ENCODE data around the gene KCNK15. TPM values are rescaled to one million over a fixed set of nuclear protein-coding genes. Genes with fewer than 3 reads are reported as not detected.

Gene KCNK15
- total and polyA plus RNA-seq, 4 donors = 0.08 to 0.11 (median 0.08) TPM; not detected in 1

GRCh38 chr20:44752099-44752931 lies 6.7 kb downstream of the KCNK15 start (continued):
- TF ChIP-seq ATF3 (IDR thresholded peaks at IDR 0.05) (no peak), FOXA1 (IDR thresholded peaks at IDR 0.05) (no peak), HNF4G (IDR thresholded peaks at IDR 0.05) (no peak), NR2F2 (IDR thresholded peaks at IDR 0.05) (no peak), ZBTB33 (IDR thresholded peaks at IDR 0.05) (no peak), MAX (IDR thresholded peaks at IDR 0.05) (no peak), JUND (IDR thresholded peaks at IDR 0.05) (no peak)

GRCh38 chr20:44754554-44754953 lies 8.9 kb downstream of the KCNK15 start:
- H3K27me3 ChIP-seq (ENCODE audit: control insufficient read depth in 4 of 4, insufficient read depth in 4 of 4, low read length in 3 of 4) = peaks cover 0 to 3% (median 0%) of the 10 kb centered on the region in 4 donors
- no peaks in the 10 kb centered on the region for H3K9me3 ChIP-seq (ENCODE audit: control insufficient read depth in 4 of 4, low read length in 3 of 4)
- H3K27ac ChIP-seq (ENCODE audit: low read depth in 1 of 2, low read length in 2 of 2) = no peak overlapping the region

More at GRCh38 chr20:44754554-44754953, 8.9 kb downstream of the KCNK15 start:
- H3K4me3 ChIP-seq (ENCODE audit: low read depth in 1 of 3, low read length in 3 of 3) = no peak overlapping the region
- no peak for DNase-seq (ENCODE audit: low spot score)
- WGBS = 80% methylated on average over 7 of the region's 7 CpGs
- no peak overlapping the region for H3K9ac ChIP-seq (ENCODE audit: low read depth in 1 of 2, low read length in 2 of 2)
- no peaks in the 10 kb centered on the region for H3K36me3 ChIP-seq (ENCODE audit: control insufficient read depth in 4 of 4, insufficient read depth in 3 of 4, low read depth in 1 of 4, low read length in 3 of 4)
- TF ChIP-seq GABPA (IDR thresholded peaks at IDR 0.05 in 1 of 2, conservative IDR thresholded peaks at IDR 0.05 in 1 of 2) (no peak), EGR1 (IDR thresholded peaks at IDR 0.05; ENCODE audit: low read depth in 2 of 2) (no peak), RXRA (IDR thresholded peaks at IDR 0.05) (no peak), FOXA1 (IDR thresholded peaks at IDR 0.05) (no peak), CTCF (IDR thresholded peaks at IDR 0.05; ENCODE audit: low read depth, low read length, missing input control) (no peak), HNF4A (conservative IDR thresholded peaks at IDR 0.05) (no peak), ATF3 (IDR thresholded peaks at IDR 0.05) (no peak), ZBTB33 (IDR thresholded peaks at IDR 0.05) (no peak), FOXA2 (IDR thresholded peaks at IDR 0.05) (no peak), RAD21 (IDR thresholded peaks at IDR 0.05) (no peak)
- no peaks in the 10 kb centered on the region for H3K4me1 ChIP-seq (ENCODE audit: control insufficient read depth in 4 of 4, insufficient read depth in 4 of 4, low read length in 3 of 4)
